ENCODE measurements around the gene AS3MT.
A peak's percentile ranks its signal among the peaks of the same experiment; 100 is the strongest.
"Not testable (repeated sequence)": the region's sequence is repeated elsewhere in the genome, so short reads cannot be mapped to it uniquely, and the experiment has no call there.

Gene AS3MT

GRCh38 chr10:102832248-102832647 lies 37.0 kb upstream of the AS3MT start:
- no peak for DNase-seq (ENCODE audit: low spot score)
- TF ChIP-seq, protein P1, sequence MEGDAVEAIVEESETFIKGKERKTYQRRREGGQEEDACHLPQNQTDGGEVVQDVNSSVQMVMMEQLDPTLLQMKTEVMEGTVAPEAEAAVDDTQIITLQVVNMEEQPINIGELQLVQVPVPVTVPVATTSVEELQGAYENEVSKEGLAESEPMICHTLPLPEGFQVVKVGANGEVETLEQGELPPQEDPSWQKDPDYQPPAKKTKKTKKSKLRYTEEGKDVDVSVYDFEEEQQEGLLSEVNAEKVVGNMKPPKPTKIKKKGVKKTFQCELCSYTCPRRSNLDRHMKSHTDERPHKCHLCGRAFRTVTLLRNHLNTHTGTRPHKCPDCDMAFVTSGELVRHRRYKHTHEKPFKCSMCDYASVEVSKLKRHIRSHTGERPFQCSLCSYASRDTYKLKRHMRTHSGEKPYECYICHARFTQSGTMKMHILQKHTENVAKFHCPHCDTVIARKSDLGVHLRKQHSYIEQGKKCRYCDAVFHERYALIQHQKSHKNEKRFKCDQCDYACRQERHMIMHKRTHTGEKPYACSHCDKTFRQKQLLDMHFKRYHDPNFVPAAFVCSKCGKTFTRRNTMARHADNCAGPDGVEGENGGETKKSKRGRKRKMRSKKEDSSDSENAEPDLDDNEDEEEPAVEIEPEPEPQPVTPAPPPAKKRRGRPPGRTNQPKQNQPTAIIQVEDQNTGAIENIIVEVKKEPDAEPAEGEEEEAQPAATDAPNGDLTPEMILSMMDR (IDR thresholded peaks at IDR 0.05; ENCODE audit: extremely low read depth, missing control alignments), result no peak

DNA sequence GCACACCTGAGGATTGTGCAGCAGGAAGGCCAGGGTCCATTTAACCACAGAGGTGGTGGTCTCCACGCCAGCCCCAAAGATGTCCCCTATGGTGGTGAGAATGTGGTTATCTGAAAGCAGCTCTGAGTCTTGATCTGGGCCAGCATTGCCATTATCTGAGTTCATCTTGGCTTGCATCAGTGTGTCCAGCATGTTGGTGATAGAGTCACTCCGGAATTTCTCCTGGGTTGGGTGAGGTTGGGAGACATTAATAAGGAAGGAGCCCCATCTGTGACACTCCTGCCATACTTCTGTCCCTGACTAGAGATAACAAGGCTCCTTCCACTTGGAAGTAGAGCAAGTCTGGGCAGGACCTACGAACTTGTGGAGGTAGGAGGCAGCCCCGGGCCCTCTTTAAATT lies 36.3 kb upstream of the AS3MT start:
- TF ChIP-seq, protein P1 (IDR thresholded peaks at IDR 0.05; ENCODE audit: extremely low read depth, missing control alignments), result no peak
- DNase-seq (ENCODE audit: low spot score), result no peak

GRCh38 chr10:102834143-102834542 lies 35.1 kb upstream of the AS3MT start:
- TF ChIP-seq, protein P1 (IDR thresholded peaks at IDR 0.05; ENCODE audit: extremely low read depth, missing control alignments), result no peak
- no peak for DNase-seq (ENCODE audit: low spot score)

DNA sequence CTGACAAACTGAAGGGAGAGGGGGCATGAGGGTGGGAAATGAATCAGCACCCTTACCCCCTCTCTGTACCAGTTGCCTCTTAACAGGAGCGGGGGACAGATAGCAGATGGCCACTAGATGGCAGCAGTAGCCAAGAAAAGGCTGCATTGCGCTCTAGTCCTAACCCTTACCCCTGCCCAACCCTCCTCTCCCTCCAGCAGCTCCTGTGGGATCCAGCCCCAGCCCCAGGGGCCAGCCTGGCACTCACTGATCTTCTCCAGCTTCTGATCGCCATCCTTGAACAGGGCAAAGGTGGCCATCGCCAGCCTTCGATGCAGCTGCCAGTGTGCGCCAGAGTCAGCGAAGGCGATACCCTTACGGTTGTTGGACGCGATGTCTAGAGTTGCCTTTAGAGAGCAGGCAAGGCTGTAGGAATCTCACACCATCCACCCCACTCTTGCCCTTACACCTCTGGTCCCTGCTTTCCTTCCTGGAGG lies 34.2 kb upstream of the AS3MT start:
- peak; percentile 80 for DNase-seq (ENCODE audit: low spot score)
- TF ChIP-seq, protein P1 (IDR thresholded peaks at IDR 0.05; ENCODE audit: extremely low read depth, missing control alignments), result peak; percentile 92

DNA sequence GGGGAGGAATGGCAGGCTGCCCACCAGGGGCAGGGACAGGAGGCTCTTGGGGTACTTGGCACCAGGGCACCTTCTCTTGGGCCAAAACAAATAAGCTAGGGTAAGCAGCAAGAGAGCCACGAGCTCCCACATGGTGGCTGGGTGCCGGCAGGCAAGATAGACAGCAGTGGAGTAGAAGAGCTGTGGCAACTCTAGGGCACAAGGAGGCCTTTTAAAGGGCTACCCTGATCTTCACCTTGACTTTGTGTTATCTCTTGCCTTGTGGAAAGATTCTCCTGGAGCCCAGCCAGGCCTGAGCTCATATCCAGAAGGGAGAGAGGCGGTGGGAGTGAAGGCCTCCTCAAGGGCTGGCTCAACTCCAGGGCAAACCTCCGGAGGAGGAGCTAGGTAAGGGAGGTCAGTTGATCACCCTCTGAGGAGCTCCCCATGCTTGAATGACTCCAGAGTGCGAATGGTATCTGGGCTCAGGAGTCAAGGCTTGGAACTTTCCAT lies 32.0 kb upstream of the AS3MT start, which contains the start of gene CYP17A1:
TSS of gene CYP17A1 (minus strand) at position 184 of the 492 bp plus-strand sequence. CDS start at position 132, 52 bp downstream.
- TF ChIP-seq, protein P1 (IDR thresholded peaks at IDR 0.05; ENCODE audit: extremely low read depth, missing control alignments), result no peak
- DNase-seq (ENCODE audit: low spot score), result no peak

GRCh38 chr10:102838276-102838927 lies 30.9 kb upstream of the AS3MT start:
- DNase-seq (ENCODE audit: low spot score), result not testable (repeated sequence)

DNA sequence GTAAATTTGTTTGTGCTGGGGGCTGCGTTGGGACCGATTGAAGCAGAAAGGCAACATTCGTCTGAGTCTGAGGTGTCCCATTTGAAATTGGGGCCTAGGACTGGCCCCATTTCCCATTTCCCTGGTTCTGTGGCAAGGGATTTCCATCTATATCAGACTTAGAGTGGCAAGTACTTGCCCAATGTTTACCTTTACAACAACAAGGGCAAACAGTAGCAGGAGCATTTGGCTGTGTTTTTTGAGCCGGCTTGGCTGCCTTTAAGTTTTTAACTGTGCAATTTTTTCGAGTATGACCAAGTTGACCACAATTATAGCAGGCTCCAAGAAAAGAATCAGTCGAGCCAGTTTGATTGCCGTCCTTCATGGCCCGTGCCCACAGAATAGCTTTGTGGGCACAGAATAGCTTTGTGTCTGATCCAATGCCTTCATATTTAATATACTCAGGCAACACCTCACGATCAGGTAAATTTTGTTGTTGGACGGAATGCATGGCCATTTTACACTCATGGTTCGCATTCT lies 27.4 kb upstream of the AS3MT start:
- no peak for DNase-seq (ENCODE audit: low spot score)
- TF ChIP-seq, protein P1 (IDR thresholded peaks at IDR 0.05; ENCODE audit: extremely low read depth, missing control alignments), result no peak

DNA sequence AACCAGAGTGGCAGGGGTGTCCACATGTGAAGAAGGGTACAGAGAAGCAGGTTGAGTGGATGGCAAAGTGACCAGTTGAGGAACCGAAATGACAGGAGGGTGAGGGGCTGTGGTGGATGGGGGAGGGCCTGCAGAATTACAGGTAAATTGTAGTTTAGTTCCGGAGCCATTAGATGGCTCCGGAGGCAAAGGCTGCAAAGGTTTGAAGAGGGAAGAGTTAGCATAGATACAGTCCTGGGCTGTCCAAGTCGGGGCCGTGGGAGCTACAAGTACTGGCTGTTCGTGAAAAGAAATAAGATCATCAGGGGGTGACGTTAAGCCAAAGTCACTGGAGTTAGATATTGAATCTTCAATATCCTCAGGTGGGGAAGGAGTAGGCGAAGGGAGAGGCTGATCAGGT lies 26.1 kb upstream of the AS3MT start:
- DNase-seq (ENCODE audit: low spot score), result not testable (repeated sequence)

DNA sequence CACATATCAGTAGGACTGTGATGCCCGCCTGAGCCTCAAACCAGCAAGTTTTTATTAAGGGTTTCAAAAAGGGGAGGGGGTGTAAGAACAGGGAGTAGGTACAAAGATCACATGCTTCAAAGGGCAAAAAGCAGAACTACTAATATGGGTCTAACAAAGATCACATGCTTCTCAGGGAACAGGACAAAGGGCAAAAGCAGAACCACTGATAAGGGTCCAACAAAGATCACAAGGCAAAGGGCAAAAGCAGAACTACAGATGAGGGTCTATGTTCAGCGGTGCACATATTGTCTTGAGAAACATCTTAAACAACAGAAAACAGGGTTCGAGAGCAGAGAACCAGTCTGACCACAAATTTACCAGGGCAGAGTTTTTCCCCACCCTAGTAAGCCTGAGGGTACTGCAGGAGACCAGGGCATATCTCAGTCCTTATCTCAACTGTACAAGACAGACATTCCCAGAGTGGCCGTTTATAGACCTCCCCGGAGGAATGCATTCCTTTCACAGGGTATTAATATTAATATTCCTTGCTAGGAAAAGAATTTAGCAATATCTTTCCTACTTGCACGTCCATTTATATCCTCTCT lies 25.0 kb upstream of the AS3MT start:
- DNase-seq (ENCODE audit: low spot score), result not testable (repeated sequence)
